Gastroesophageal sphincter (tissue), 3 donors: ENCODE data around the gene MYO9B.

ENCODE experiments used
- CTCF ChIP-seq, 4 experiments: fragments of 200-600 bp in 2 of 4; fragments of 450-650 bp in 2 of 4; sonication (generic) in 1 of 4; IDR thresholded peaks; one replicate each; pipeline ENCODE4 v1.5.1; 2017 to 2019; ENCODE audit warnings: antibody characterized with exemption in 4 of 4, mild to moderate bottlenecking in 2 of 4, moderate library complexity in 2 of 4
- EP300 ChIP-seq: sonication (generic); formaldehyde crosslinking; IDR thresholded peaks from one replicate; pipeline ENCODE4 v1.6.1; 2017; ENCODE audit warnings: antibody characterized with exemption, mild to moderate bottlenecking
- POLR2A ChIP-seq, 2 donors: fragments of 450-650 bp; IDR thresholded peaks; one replicate each; pipeline ENCODE4 v1.6.1; 2017; ENCODE audit warnings: antibody characterized with exemption in 2 of 2, mild to moderate bottlenecking in 2 of 2, moderate library complexity in 1 of 2
- POLR2AphosphoS5 ChIP-seq: sonication (generic); formaldehyde crosslinking; IDR thresholded peaks from one replicate; pipeline ENCODE4 v1.6.1; 2017; ENCODE audit warnings: antibody characterized with exemption

- TF ChIP-seq CTCF (IDR thresholded peaks at IDR 0.05) (no peak), POLR2A (IDR thresholded peaks at IDR 0.05) (no peak), POLR2AphosphoS5 (no peak), EP300 (no peak)
Observed at GRCh38 chr19:17098326-17098725, 22.7 kb downstream of the MYO9B start.
